A673 (cell line): ENCODE results near the gene NAA38. TPM values are rescaled to one million over a fixed set of nuclear protein-coding genes. Genes with fewer than 3 reads are reported as not detected.

Source experiments
- BruUV-seq: library from RNA; stranded (reverse); fragments of 400-500 nt; replicated peaks from 2 replicates; lab custom pipeline; 2021; lab: Mats Ljungman, UMichigan
- CTCF ChIA-PET: fragments of 300-600 bp; sonication (Branson Sonifier 250); formaldehyde crosslinking; loops from one replicate; lab custom pipeline; 2022; ENCODE audit warnings: antibody characterized with exemption; lab: Charles Lee
- POLR2A ChIA-PET: fragments of 300-600 bp; sonication (Branson Sonifier 250); formaldehyde crosslinking; loops from one replicate; lab custom pipeline; 2022; ENCODE audit warnings: antibody characterized with exemption; ENCODE audit not compliant: low non-redundant PET; lab: Charles Lee
- DNase-seq: peaks from one replicate; pipeline ENCODE4 v3.0.0-alpha.2; 2015; ENCODE audit warnings: low spot score
- H3K27ac ChIP-seq: fragments of 200-600 bp; sonication (generic); 2 replicates; pipeline ENCODE4 v1.5.1; 2016; ENCODE audit warnings: mixed run types, low read depth, mild to moderate bottlenecking, mixed read lengths, antibody characterized with exemption, low read length; ENCODE audit not compliant: poor library complexity, severe bottlenecking
- H3K27me3 ChIP-seq: fragments of 200-600 bp; sonication (generic); replicated peaks from 2 replicates; pipeline ENCODE4 v1.6.1; 2017; ENCODE audit warnings: mixed run types, low read depth, mild to moderate bottlenecking, mixed read lengths, antibody characterized with exemption, low read length; ENCODE audit not compliant: insufficient read depth, poor library complexity
- H3K36me3 ChIP-seq: fragments of 200-600 bp; sonication (generic); 2 replicates; pipeline ENCODE4 v1.6.1; 2016; ENCODE audit warnings: mixed run types, mild to moderate bottlenecking, mixed read lengths, antibody characterized with exemption, low read length; ENCODE audit not compliant: insufficient read depth, poor library complexity, severe bottlenecking
- H3K4me1 ChIP-seq: fragments of 200-600 bp; sonication (generic); 2 replicates; pipeline ENCODE4 v1.6.1; 2017; ENCODE audit warnings: mixed run types, mild to moderate bottlenecking, mixed read lengths, antibody characterized with exemption, low read length; ENCODE audit not compliant: insufficient read depth, poor library complexity, severe bottlenecking
- H3K4me3 ChIP-seq: fragments of 200-600 bp; sonication (generic); 2 replicates; pipeline ENCODE4 v1.5.1; 2016; ENCODE audit warnings: low read depth, mixed run types, mild to moderate bottlenecking, mixed read lengths, low read length; ENCODE audit not compliant: poor library complexity, severe bottlenecking
- H3K9me3 ChIP-seq: fragments of 200-600 bp; sonication (generic); 2 replicates; pipeline ENCODE4 v1.6.1; 2016; ENCODE audit warnings: mixed run types, low read depth, mild to moderate bottlenecking, mixed read lengths, antibody characterized with exemption, low read length; ENCODE audit not compliant: poor library complexity, severe bottlenecking
- EZH2 ChIP-seq: fragments of 200-600 bp; sonication (generic); IDR thresholded peaks from 2 replicates; pipeline ENCODE4 v1.6.1; 2017; ENCODE audit warnings: borderline replicate concordance, low read depth, mild to moderate bottlenecking, mixed read lengths, antibody characterized with exemption, low read length; ENCODE audit not compliant: poor library complexity, severe bottlenecking
- intact Hi-C: fragments of 100-400 bp; cut with micrococcal nuclease; formaldehyde crosslinking; loops from one replicate; pipeline ENCODE4 v1.10.0; 2022; ENCODE audit not compliant: unreplicated experiment
- total RNA-seq: library from RNA; stranded (reverse); gene quantifications from 2 replicates; pipeline ENCODE4 v1.2.3, GENCODE V29; 2021
- TF ChIP-seq, protein P1 (sequence below): fragments of 300-800, 200-600 bp; sonication (generic); conservative IDR thresholded peaks from 2 replicates; pipeline ENCODE4 v1.5.1; 2017; ENCODE audit warnings: low read depth, mild to moderate bottlenecking, antibody characterized with exemption, low read length, moderate library complexity, mixed read lengths

Gene NAA38
- total RNA-seq, 1 experiment from 2014 or later, result 64.3 TPM

DNA sequence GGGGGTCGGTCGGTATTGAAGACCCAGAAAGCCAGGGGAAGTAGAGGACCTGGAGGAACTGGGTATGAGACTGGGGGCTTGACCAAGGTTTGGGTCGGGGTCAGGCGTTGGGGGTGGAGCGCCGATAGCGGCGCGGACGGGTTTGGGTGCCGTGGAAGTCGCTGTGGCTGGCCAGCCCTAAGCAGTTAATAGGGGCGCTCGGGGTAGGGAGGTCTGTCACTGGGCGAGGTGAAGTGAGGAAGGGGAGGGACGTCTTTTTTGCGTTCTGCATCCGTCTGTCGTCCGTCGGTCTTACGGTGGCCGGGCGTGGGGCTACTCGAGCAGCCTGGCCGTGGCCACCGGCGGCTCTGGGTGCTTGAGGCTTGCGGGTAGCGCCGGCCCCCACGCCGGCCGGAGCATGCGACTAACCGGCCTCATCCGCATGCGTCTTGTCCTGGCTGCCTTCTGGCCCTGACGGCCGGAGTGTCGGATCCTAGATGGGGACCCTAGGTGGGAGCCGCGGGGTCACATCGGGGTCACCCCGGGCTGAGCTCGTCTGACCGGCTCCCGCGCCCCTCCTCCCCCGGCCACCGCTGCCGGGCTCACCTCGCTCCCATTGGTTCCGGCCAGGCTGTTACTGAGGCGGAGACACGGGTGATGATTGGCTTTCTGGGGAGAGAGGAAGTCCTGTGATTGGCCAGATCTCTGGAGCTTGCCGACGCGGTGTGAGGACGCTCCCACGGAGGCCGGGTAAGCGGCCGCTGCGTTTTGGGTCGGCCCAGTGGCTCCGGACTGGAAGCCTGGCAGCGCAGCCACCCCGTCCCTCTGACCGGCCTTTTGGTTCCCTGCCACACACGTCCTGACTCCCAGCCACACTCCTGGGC, 12.8 kb downstream of the NAA38 start:
- H3K9me3 ChIP-seq, result no peaks in the 10 kb centered on the region
- H3K27ac ChIP-seq, result peak overlapping the region; percentile 97
- intact Hi-C loops, result loop anchor here (5.0 kb wide), 1 partner anchor 378 kb away; no protein-coding TSS in a partner anchor
- TSS peak; percentile 16 for BruUV-seq
- H3K27me3 ChIP-seq, result no peaks in the 10 kb centered on the region
- H3K4me3 ChIP-seq, result peak overlapping the region; percentile 81
- peak; percentile 94 for DNase-seq
- TF ChIP-seq, protein P1, sequence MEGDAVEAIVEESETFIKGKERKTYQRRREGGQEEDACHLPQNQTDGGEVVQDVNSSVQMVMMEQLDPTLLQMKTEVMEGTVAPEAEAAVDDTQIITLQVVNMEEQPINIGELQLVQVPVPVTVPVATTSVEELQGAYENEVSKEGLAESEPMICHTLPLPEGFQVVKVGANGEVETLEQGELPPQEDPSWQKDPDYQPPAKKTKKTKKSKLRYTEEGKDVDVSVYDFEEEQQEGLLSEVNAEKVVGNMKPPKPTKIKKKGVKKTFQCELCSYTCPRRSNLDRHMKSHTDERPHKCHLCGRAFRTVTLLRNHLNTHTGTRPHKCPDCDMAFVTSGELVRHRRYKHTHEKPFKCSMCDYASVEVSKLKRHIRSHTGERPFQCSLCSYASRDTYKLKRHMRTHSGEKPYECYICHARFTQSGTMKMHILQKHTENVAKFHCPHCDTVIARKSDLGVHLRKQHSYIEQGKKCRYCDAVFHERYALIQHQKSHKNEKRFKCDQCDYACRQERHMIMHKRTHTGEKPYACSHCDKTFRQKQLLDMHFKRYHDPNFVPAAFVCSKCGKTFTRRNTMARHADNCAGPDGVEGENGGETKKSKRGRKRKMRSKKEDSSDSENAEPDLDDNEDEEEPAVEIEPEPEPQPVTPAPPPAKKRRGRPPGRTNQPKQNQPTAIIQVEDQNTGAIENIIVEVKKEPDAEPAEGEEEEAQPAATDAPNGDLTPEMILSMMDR, result no peak
- no peak for TF ChIP-seq EZH2
- peaks cover 26% of the 10 kb centered on the region for H3K4me1 ChIP-seq
- POLR2A ChIA-PET, result interaction anchor here (0.5 to 0.6 kb wide), 3 partner anchors 195 to 515 kb away, joined by 3 to 7 read pairs (median 3); no protein-coding TSS in a partner anchor
- peaks cover 43% of the 10 kb centered on the region for H3K36me3 ChIP-seq
- CTCF ChIA-PET, result interaction anchor here (0.6 to 1.2 kb wide), 4 partner anchors 11 to 197 kb away, joined by 3 to 4 read pairs (median 4); partner anchors contain the start of genes KDM6B and NAA38

DNA sequence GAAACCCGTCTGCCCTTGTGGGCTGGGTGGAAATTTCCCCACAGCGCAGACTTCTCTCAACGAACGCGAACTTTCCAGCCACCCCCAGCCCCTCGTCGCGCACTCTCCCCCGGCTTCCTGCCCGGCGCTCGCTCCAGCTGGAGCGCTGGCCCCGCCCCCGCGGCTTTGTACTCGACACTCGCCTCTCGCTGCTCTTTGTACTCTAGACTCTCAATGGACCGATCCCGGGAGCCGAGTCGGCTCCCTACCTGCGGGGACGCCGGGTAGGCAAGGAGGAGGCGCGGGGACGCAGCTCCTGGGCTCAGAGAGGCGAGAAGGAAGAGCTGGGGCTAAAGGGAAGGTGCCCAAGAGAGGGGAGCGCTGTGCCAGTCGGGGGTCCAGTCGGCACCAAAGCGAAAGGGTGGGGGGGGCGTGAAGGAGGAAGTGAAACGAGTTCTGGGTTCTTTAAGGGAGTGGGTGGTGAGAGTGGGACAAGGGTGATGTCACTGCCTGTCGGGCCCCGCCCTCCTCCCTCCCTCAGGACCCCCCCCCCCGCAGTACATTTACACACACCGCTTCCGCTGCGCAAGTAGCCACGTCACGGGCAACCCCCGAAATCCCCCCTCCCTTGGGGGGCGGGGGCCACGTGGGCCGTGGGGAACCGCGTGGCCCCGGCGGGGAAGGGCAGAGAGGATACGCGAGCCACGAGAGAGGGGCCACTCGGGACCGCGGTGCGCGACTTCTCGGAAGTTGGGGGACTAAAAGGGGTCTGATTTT, 13.6 kb downstream of the NAA38 start:
- Histone ChIP-seq H3K9me3 (no peaks in the 10 kb centered on the region), H3K27me3 (no peaks in the 10 kb centered on the region), H3K36me3 (peaks cover 35% of the 10 kb centered on the region), H3K4me1 (peaks cover 34% of the 10 kb centered on the region), H3K27ac (peak overlapping the region; percentile 97), H3K4me3 (peak overlapping the region; percentile 81)
- TF ChIP-seq, protein P1, result no peak
- no peak for TF ChIP-seq EZH2
- ChIA-PET POLR2A (no interaction called here), CTCF (interaction anchor here (0.6 to 1.4 kb wide), 2 partner anchors 11 to 100 kb away, joined by 3 read pairs; no protein-coding TSS in a partner anchor)
- TSS peak; percentile 34 for BruUV-seq
- DNase-seq, result peak; percentile 90
- intact Hi-C loops, result loop anchor here (5.0 kb wide), 1 partner anchor 379 kb away; no protein-coding TSS in a partner anchor

DNA sequence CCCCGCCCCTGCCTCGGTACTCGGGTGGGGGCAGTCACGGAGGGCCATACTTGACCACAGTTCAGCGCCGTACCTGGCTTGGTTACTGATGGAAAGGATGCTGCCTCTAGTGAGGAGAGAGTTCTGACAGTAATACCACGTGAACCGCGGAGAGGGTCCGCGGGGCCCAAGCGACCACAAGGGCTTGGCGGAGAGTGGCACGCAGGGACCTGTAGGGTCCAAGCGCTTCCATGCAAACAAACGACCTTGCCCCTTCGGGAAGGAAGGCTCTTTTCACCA, 14.2 kb downstream of the NAA38 start:
- H3K27me3 ChIP-seq, result no peaks in the 10 kb centered on the region
- no TSS peak for BruUV-seq
- H3K4me1 ChIP-seq, result peaks cover 38% of the 10 kb centered on the region
- H3K9me3 ChIP-seq, result no peaks in the 10 kb centered on the region
- peak overlapping the region; percentile 97 for H3K27ac ChIP-seq
- ChIA-PET CTCF (interaction anchor here (1.3 to 1.4 kb wide), 2 partner anchors 14 to 100 kb away, joined by 3 to 4 read pairs; partner anchors contain the start of gene NAA38), POLR2A (no interaction called here)
- H3K4me3 ChIP-seq, result peak overlapping the region; percentile 81
- DNase-seq, result no peak
- peaks cover 31% of the 10 kb centered on the region for H3K36me3 ChIP-seq
- intact Hi-C loops, result loop anchor here (5.0 kb wide), 1 partner anchor 379 kb away; no protein-coding TSS in a partner anchor
- no peak for TF ChIP-seq EZH2
